ENCODE data around the gene ZNF444. TPM values are rescaled to one million over a fixed set of nuclear protein-coding genes. Genes with fewer than 3 reads are reported as not detected.

The ZNF444 gene
- total and polyA plus RNA-seq, 4 donors, result 10.0 to 54.9 (median 34.0) TPM

DNA sequence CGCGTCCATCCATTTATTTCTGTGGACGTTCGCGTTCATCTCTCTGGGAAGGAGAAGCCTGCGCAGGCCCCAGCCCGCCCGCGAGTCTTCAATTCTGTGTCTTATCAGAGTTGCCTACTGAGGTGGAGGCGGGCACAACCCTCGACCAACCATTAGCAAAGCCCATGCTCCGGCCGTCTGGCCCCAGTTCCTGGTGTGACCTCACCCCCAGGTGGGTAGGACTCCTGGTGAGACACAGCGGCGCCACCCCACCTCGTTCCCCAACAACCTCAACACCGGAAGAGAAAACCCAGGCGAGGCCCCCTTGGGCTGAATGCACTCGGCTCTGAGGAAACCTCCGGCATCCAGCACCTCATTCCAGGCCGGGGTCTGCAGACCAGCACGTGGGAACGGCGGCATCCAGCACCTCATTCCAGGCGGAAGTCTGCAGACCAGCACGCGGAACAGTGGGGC is 34.7 kb upstream of the ZNF444 start:
- peaks cover 58% of the 10 kb centered on the region for H3K36me3 ChIP-seq (ENCODE audit: control insufficient read depth, insufficient read depth, low read length)

GRCh38 chr19:56106993-56107392 is 34.1 kb upstream of the ZNF444 start:
- no peak overlapping the region for H3K4me3 ChIP-seq (ENCODE audit: low read depth, low read length)
- H3K27ac ChIP-seq (ENCODE audit: low read depth, low read length), result no peak overlapping the region
- DNase-seq (ENCODE audit: low read depth in 4 of 6, low spot score in 6 of 6), result no peak
- no peaks in the 10 kb centered on the region for H3K27me3 ChIP-seq (ENCODE audit: control insufficient read depth, insufficient read depth, low read length)
- H3K36me3 ChIP-seq (ENCODE audit: control insufficient read depth, insufficient read depth, low read length), result peaks cover 58% of the 10 kb centered on the region
- WGBS (ENCODE audit: insufficient coverage), result 97% methylated on average over 8 of the region's 11 CpGs
- H3K4me1 ChIP-seq (ENCODE audit: control insufficient read depth, insufficient read depth, low read length), result peaks cover 61% of the 10 kb centered on the region
- no peaks in the 10 kb centered on the region for H3K9me3 ChIP-seq (ENCODE audit: control insufficient read depth, insufficient read depth, low read length)

More for the DNA sequence above, 34.7 kb upstream of the ZNF444 start:
- WGBS (ENCODE audit: insufficient coverage), result 88% methylated on average over 23 of the region's 27 CpGs
- Histone ChIP-seq H3K4me3 (ENCODE audit: low read depth, low read length) (no peak overlapping the region), H3K27me3 (ENCODE audit: control insufficient read depth, insufficient read depth, low read length) (no peaks in the 10 kb centered on the region), H3K27ac (ENCODE audit: low read depth, low read length) (no peak overlapping the region), H3K4me1 (ENCODE audit: control insufficient read depth, insufficient read depth, low read length) (peaks cover 55% of the 10 kb centered on the region), H3K9me3 (ENCODE audit: control insufficient read depth, insufficient read depth, low read length) (no peaks in the 10 kb centered on the region)
- no peak for DNase-seq (ENCODE audit: low read depth in 4 of 6, low spot score in 6 of 6)

- peaks cover 52% of the 10 kb centered on the region for H3K36me3 ChIP-seq (ENCODE audit: control insufficient read depth, insufficient read depth, low read length)
- no peak overlapping the region for H3K4me3 ChIP-seq (ENCODE audit: low read depth, low read length)
- DNase-seq (ENCODE audit: low read depth in 4 of 6, low spot score in 6 of 6), result no peak
- H3K9me3 ChIP-seq (ENCODE audit: control insufficient read depth, insufficient read depth, low read length), result no peaks in the 10 kb centered on the region
- no peaks in the 10 kb centered on the region for H3K27me3 ChIP-seq (ENCODE audit: control insufficient read depth, insufficient read depth, low read length)
- H3K4me1 ChIP-seq (ENCODE audit: control insufficient read depth, insufficient read depth, low read length), result peaks cover 64% of the 10 kb centered on the region
- WGBS (ENCODE audit: insufficient coverage), result 75% methylated on average over 25 of the region's 27 CpGs
- H3K27ac ChIP-seq (ENCODE audit: low read depth, low read length), result no peak overlapping the region
Measured at GRCh38 chr19:56107626-56108351, 33.3 kb upstream of the ZNF444 start.

DNA sequence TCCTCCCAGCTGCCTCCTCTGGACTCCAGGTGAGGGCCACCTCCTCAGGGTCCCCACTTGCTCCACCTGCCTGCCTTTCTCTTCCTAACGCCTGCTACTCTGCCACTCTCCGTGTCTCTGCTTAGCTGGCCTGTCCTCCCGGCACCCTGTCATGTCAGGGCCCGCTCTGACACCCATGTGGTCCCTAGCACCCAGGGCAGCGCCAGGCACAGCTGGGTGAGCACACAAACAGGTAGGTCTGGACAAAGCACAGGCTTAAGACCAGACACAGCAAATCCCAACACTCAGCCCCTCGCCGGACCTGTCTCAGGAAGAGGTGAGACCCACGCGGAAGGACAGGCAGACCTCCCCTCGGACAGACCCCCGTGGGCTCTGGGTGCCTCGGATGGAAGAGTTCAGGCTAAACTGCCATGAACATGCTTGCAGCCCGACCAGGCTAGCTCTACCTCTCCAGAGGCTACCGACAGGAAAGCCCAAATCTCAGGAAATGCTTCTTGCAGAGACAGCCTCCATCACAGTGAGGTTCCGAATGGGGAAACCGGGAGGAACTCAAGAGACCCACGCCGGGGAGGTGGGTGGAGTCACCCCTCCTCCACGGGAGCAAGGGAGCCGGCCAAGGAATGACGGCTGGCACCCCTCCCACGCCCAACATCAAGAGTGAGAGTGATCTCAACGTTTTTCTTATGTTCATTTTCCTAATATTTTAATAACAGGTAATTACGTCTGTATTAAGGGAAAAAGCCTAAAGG is 32.5 kb upstream of the ZNF444 start:
- Histone ChIP-seq H3K36me3 (ENCODE audit: control insufficient read depth, insufficient read depth, low read length) (peaks cover 44% of the 10 kb centered on the region), H3K27ac (ENCODE audit: low read depth, low read length) (no peak overlapping the region), H3K4me3 (ENCODE audit: low read depth, low read length) (no peak overlapping the region), H3K4me1 (ENCODE audit: control insufficient read depth, insufficient read depth, low read length) (peaks cover 69% of the 10 kb centered on the region), H3K27me3 (ENCODE audit: control insufficient read depth, insufficient read depth, low read length) (no peaks in the 10 kb centered on the region), H3K9me3 (ENCODE audit: control insufficient read depth, insufficient read depth, low read length) (no peaks in the 10 kb centered on the region)
- DNase-seq (ENCODE audit: low read depth in 4 of 6, low spot score in 6 of 6), result peak in 1 of 6 donors; percentile 37
- 65% methylated on average over 17 of the region's 24 CpGs for WGBS (ENCODE audit: insufficient coverage)

DNA sequence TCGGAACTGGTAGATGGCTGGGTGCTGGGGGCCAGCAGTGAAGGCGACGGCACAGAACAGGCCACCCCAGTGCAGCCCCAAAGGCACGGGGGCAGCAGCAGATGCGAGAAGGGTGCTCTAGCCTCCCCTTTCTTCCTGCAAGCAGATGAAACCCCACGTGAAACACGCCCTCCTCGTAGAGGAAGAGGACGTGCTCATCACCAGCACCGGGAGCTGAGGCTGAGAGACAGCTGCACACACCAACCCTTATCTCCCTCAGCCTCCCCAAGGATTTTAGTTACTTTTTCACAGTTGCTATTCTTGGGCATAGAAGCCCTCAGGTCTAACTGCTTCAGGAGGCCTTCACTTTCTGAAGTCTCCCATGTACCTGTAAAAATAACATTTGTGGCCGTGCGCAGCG is 31.9 kb upstream of the ZNF444 start:
- Histone ChIP-seq H3K27me3 (ENCODE audit: control insufficient read depth, insufficient read depth, low read length) (no peaks in the 10 kb centered on the region), H3K27ac (ENCODE audit: low read depth, low read length) (no peak overlapping the region), H3K36me3 (ENCODE audit: control insufficient read depth, insufficient read depth, low read length) (peaks cover 47% of the 10 kb centered on the region), H3K4me3 (ENCODE audit: low read depth, low read length) (no peak overlapping the region), H3K4me1 (ENCODE audit: control insufficient read depth, insufficient read depth, low read length) (peaks cover 73% of the 10 kb centered on the region), H3K9me3 (ENCODE audit: control insufficient read depth, insufficient read depth, low read length) (no peaks in the 10 kb centered on the region)
- 66% methylated on average over 9 of the region's 13 CpGs for WGBS (ENCODE audit: insufficient coverage)
- DNase-seq (ENCODE audit: low read depth in 4 of 6, low spot score in 6 of 6), result no peak

GRCh38 chr19:56110515-56111448 is 30.3 kb upstream of the ZNF444 start:
- peaks cover 53% of the 10 kb centered on the region for H3K36me3 ChIP-seq (ENCODE audit: control insufficient read depth, insufficient read depth, low read length)
- H3K27me3 ChIP-seq (ENCODE audit: control insufficient read depth, insufficient read depth, low read length), result no peaks in the 10 kb centered on the region
- no peak overlapping the region for H3K4me3 ChIP-seq (ENCODE audit: low read depth, low read length)
- WGBS (ENCODE audit: insufficient coverage), result 24% methylated on average over 4 of the region's 12 CpGs
- H3K27ac ChIP-seq (ENCODE audit: low read depth, low read length), result peak overlapping the region; percentile 47
- H3K4me1 ChIP-seq (ENCODE audit: control insufficient read depth, insufficient read depth, low read length), result peaks cover 68% of the 10 kb centered on the region
- no peaks in the 10 kb centered on the region for H3K9me3 ChIP-seq (ENCODE audit: control insufficient read depth, insufficient read depth, low read length)
- DNase-seq (ENCODE audit: low read depth in 4 of 6, low spot score in 6 of 6), result no peak

GRCh38 chr19:56111601-56112312 is 29.3 kb upstream of the ZNF444 start:
- Histone ChIP-seq H3K4me3 (ENCODE audit: low read depth, low read length) (no peak overlapping the region), H3K27me3 (ENCODE audit: control insufficient read depth, insufficient read depth, low read length) (no peaks in the 10 kb centered on the region), H3K36me3 (ENCODE audit: control insufficient read depth, insufficient read depth, low read length) (peaks cover 45% of the 10 kb centered on the region), H3K9me3 (ENCODE audit: control insufficient read depth, insufficient read depth, low read length) (no peaks in the 10 kb centered on the region), H3K27ac (ENCODE audit: low read depth, low read length) (no peak overlapping the region), H3K4me1 (ENCODE audit: control insufficient read depth, insufficient read depth, low read length) (peaks cover 62% of the 10 kb centered on the region)
- 56% methylated on average over 24 of the region's 24 CpGs for WGBS (ENCODE audit: insufficient coverage)
- DNase-seq (ENCODE audit: low read depth in 4 of 6, low spot score in 6 of 6), result no peak

- Histone ChIP-seq H3K27me3 (ENCODE audit: control insufficient read depth, insufficient read depth, low read length) (no peaks in the 10 kb centered on the region), H3K36me3 (ENCODE audit: control insufficient read depth, insufficient read depth, low read length) (peaks cover 44% of the 10 kb centered on the region), H3K4me1 (ENCODE audit: control insufficient read depth, insufficient read depth, low read length) (peaks cover 62% of the 10 kb centered on the region), H3K4me3 (ENCODE audit: low read depth, low read length) (no peak overlapping the region), H3K9me3 (ENCODE audit: control insufficient read depth, insufficient read depth, low read length) (no peaks in the 10 kb centered on the region), H3K27ac (ENCODE audit: low read depth, low read length) (no peak overlapping the region)
- no peak for DNase-seq (ENCODE audit: low read depth in 4 of 6, low spot score in 6 of 6)
- WGBS (ENCODE audit: insufficient coverage), result 78% methylated on average over 7 of the region's 10 CpGs
Measured at GRCh38 chr19:56112313-56112709, 28.8 kb upstream of the ZNF444 start.
